ENCODE data around the gene KCNJ10. TPM values are rescaled to one million over a fixed set of nuclear protein-coding genes. Genes with fewer than 3 reads are reported as not detected.

KCNJ10 gene
- total and polyA plus RNA-seq, 2 of the 13 experiments (the other 11 are each of a cell fraction or from before 2014, with no cell fraction given): 4.4 to 10.3 TPM

- TF ChIP-seq GMEB1 (CRISPR knock-in tag; IDR thresholded peaks at IDR 0.05; ENCODE audit: borderline replicate concordance): no peak
- no peak; the same call in 1 of the 2 replicates for TF ChIP-seq ZMYM4 (CRISPR knock-in tag; IDR thresholded peaks at IDR 0.05)
- TF ChIP-seq HOXA9 (CRISPR knock-in tag; IDR thresholded peaks at IDR 0.05; ENCODE audit: borderline replicate concordance): no peak
- TF ChIP-seq EHMT2 (IDR thresholded peaks at IDR 0.05; ENCODE audit: borderline replicate concordance, low read depth, low read length): no peak
- TF ChIP-seq NR2C2 (CRISPR knock-in tag; IDR thresholded peaks at IDR 0.05; ENCODE audit: borderline replicate concordance): 0 out of 2 replicates have a peak, but pooled peaks have one; percentile 30
- TF ChIP-seq IKZF4 (CRISPR knock-in tag; IDR thresholded peaks at IDR 0.05; ENCODE audit: borderline replicate concordance, low read depth, not compliant biosample characterization): no peak
- TF ChIP-seq RELA (CRISPR knock-in tag; IDR thresholded peaks at IDR 0.05): no peak
- no peak for TF ChIP-seq ZNF274 (CRISPR knock-in tag; IDR thresholded peaks at IDR 0.05)
- no peak for TF ChIP-seq CERS6 (CRISPR knock-in tag; IDR thresholded peaks at IDR 0.05)
- no peak for TF ChIP-seq POLR2A (IDR thresholded peaks at IDR 0.05; ENCODE audit: insufficient read depth in 1 of 2, low read depth in 2 of 2, low read length in 2 of 2)
- 0 out of 2 replicates have a peak, but pooled peaks have one; percentile 34 for TF ChIP-seq PBX2 (CRISPR knock-in tag; IDR thresholded peaks at IDR 0.05)
- peak; percentile 80; the same call in 1 of the 2 replicates for TF ChIP-seq AKAP8 (CRISPR knock-in tag; IDR thresholded peaks at IDR 0.05)
- TF ChIP-seq ZNF281 (CRISPR knock-in tag; IDR thresholded peaks at IDR 0.05; ENCODE audit: borderline replicate concordance): peak; percentile 56; the same call in 1 of the 2 replicates
- no peak for TF ChIP-seq NFE2L1 (CRISPR knock-in tag; IDR thresholded peaks at IDR 0.05; ENCODE audit: borderline replicate concordance)
- TF ChIP-seq AHR (CRISPR knock-in tag; IDR thresholded peaks at IDR 0.05): no peak
- TF ChIP-seq PITX1 (CRISPR knock-in tag; IDR thresholded peaks at IDR 0.05): peak; percentile 91
- no peak for TF ChIP-seq ZNF747 (CRISPR knock-in tag; IDR thresholded peaks at IDR 0.05; ENCODE audit: borderline replicate concordance)
- no peak for TF ChIP-seq RFXANK (CRISPR knock-in tag; IDR thresholded peaks at IDR 0.05)
- TF ChIP-seq ZNF7 (CRISPR knock-in tag; IDR thresholded peaks at IDR 0.05): no peak
- no peak for TF ChIP-seq ZMYM2 (CRISPR knock-in tag; IDR thresholded peaks at IDR 0.05)
- TF ChIP-seq KLF12 (CRISPR knock-in tag; IDR thresholded peaks at IDR 0.05; ENCODE audit: borderline replicate concordance): no peak
- TF ChIP-seq MAFK (conservative IDR thresholded peaks at IDR 0.05 in 1 of 2, IDR thresholded peaks at IDR 0.05 in 1 of 2; ENCODE audit: low read length in 2 of 2): no peak
- no peak for TF ChIP-seq MAF1 (CRISPR knock-in tag; IDR thresholded peaks at IDR 0.05; ENCODE audit: borderline replicate concordance)
- TF ChIP-seq PHF5A (CRISPR knock-in tag; IDR thresholded peaks at IDR 0.05; ENCODE audit: low read depth, unreplicated experiment): no peak
Observed at GRCh38 chr1:160053548-160054365, 16.2 kb downstream of the KCNJ10 start (continued).

Measured in HepG2 (cell line).